MM.1S (cell line): ENCODE data around the gene ECSIT.

Experiments
- DNase-seq: peaks from one replicate; pipeline ENCODE4 v3.0.0-alpha.2; 2015
- H2AFZ ChIP-seq: fragments of 300-600 bp; sonication (generic); 2 replicates; pipeline ENCODE4 v1.6.0; 2016; ENCODE audit warnings: antibody characterized with exemption, low read length
- H3F3A ChIP-seq: fragments of 300-600 bp; sonication (generic); 2 replicates; pipeline ENCODE4 v1.6.1; 2016; ENCODE audit warnings: mild to moderate bottlenecking, antibody characterized with exemption, low read length, moderate library complexity, mixed read lengths; ENCODE audit not compliant: insufficient read depth
- H3K27ac ChIP-seq: fragments of 300-600 bp; sonication (generic); 2 replicates; pipeline ENCODE4 v1.5.1; 2016; ENCODE audit warnings: mild to moderate bottlenecking, low read length
- H3K27me3 ChIP-seq: fragments of 300-600 bp; sonication (generic); replicated peaks from 2 replicates; pipeline ENCODE4 v1.6.0; 2016; ENCODE audit warnings: low read length; ENCODE audit not compliant: insufficient read depth
- H3K36me3 ChIP-seq: fragments of 300-600 bp; sonication (generic); replicated peaks from 2 replicates; pipeline ENCODE4 v1.6.1; 2016; ENCODE audit warnings: mild to moderate bottlenecking, low read length, mixed read lengths; ENCODE audit not compliant: insufficient read depth
- H3K4me1 ChIP-seq: fragments of 300-600 bp; sonication (generic); 2 replicates; pipeline ENCODE4 v1.6.1; 2016; ENCODE audit warnings: low read length, mixed read lengths
- H3K4me2 ChIP-seq: fragments of 300-600 bp; sonication (generic); 2 replicates; pipeline ENCODE4 v1.6.0; 2016; ENCODE audit warnings: low read depth, low read length
- H3K4me3 ChIP-seq: fragments of 300-600 bp; sonication (generic); 2 replicates; pipeline ENCODE4 v1.5.1; 2016; ENCODE audit warnings: low read length, mixed read lengths
- H3K79me2 ChIP-seq: fragments of 300-600 bp; sonication (generic); 2 replicates; pipeline ENCODE4 v1.6.1; 2016; ENCODE audit warnings: mixed run types, low read length, mixed read lengths
- H3K9ac ChIP-seq: fragments of 300-600 bp; sonication (generic); 2 replicates; pipeline ENCODE4 v1.6.1; 2016; ENCODE audit warnings: low read length, mixed read lengths
- H3K9me2 ChIP-seq: fragments of 300-600 bp; sonication (generic); replicated peaks from 2 replicates; pipeline ENCODE4 v1.6.1; 2016; ENCODE audit warnings: mild to moderate bottlenecking, low read length, mixed read lengths; ENCODE audit not compliant: insufficient read depth
- H3K9me3 ChIP-seq: fragments of 300-600 bp; sonication (generic); replicated peaks from 2 replicates; pipeline ENCODE4 v1.6.1; 2016; ENCODE audit warnings: mild to moderate bottlenecking, low read length, mixed read lengths; ENCODE audit not compliant: insufficient read depth
- H4K20me1 ChIP-seq: fragments of 300-600 bp; sonication (generic); 2 replicates; pipeline ENCODE4 v1.6.1; 2016; ENCODE audit warnings: mild to moderate bottlenecking, low read length, moderate library complexity, mixed read lengths; ENCODE audit not compliant: insufficient read depth
- EZH2 ChIP-seq: fragments of 300-600 bp; sonication (generic); optimal IDR thresholded peaks from 2 replicates; pipeline ENCODE3; 2017; ENCODE audit warnings: low read depth, mild to moderate bottlenecking, antibody characterized with exemption, low read length, mixed read lengths
- EZH2phosphoT487 ChIP-seq: fragments of 300-600 bp; sonication (generic); IDR thresholded peaks from 2 replicates; pipeline ENCODE4 v1.6.1; 2018; ENCODE audit warnings: antibody characterized with exemption, low read length
- TF ChIP-seq, protein P1 (sequence below): fragments of 300-600 bp; sonication (generic); IDR thresholded peaks from 2 replicates; pipeline ENCODE4 v1.5.1; 2016; ENCODE audit warnings: antibody characterized with exemption, low read length, mixed read lengths

ECSIT gene

GRCh38 chr19:11482384-11483050 is 46.4 kb downstream of the ECSIT start:
- Histone ChIP-seq H3K27ac (peak overlapping the region; percentile 25; the same call in 1 of the 2 replicates), H3K9me3 (no peaks in the 10 kb centered on the region), H3K4me1 (peaks cover 10% of the 10 kb centered on the region; the same call in 1 of the 2 replicates), H3K27me3 (peaks cover 17% of the 10 kb centered on the region), H3K79me2 (no peaks in the 10 kb centered on the region), H3K9ac (peak overlapping the region; percentile 64; the same call in 1 of the 2 replicates), H3F3A (no peaks in the 10 kb centered on the region), H3K36me3 (no peaks in the 10 kb centered on the region), H2AFZ (peak overlapping the region; percentile 91), H3K4me3 (peak overlapping the region; percentile 68), H3K4me2 (peak overlapping the region; percentile 99), H4K20me1 (no peaks in the 10 kb centered on the region), H3K9me2 (no peaks in the 10 kb centered on the region)
- no peak for TF ChIP-seq EZH2
- TF ChIP-seq, protein P1, sequence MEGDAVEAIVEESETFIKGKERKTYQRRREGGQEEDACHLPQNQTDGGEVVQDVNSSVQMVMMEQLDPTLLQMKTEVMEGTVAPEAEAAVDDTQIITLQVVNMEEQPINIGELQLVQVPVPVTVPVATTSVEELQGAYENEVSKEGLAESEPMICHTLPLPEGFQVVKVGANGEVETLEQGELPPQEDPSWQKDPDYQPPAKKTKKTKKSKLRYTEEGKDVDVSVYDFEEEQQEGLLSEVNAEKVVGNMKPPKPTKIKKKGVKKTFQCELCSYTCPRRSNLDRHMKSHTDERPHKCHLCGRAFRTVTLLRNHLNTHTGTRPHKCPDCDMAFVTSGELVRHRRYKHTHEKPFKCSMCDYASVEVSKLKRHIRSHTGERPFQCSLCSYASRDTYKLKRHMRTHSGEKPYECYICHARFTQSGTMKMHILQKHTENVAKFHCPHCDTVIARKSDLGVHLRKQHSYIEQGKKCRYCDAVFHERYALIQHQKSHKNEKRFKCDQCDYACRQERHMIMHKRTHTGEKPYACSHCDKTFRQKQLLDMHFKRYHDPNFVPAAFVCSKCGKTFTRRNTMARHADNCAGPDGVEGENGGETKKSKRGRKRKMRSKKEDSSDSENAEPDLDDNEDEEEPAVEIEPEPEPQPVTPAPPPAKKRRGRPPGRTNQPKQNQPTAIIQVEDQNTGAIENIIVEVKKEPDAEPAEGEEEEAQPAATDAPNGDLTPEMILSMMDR: peak; percentile 90
- no peak for TF ChIP-seq EZH2phosphoT487
- DNase-seq: peak; percentile 91

DNA sequence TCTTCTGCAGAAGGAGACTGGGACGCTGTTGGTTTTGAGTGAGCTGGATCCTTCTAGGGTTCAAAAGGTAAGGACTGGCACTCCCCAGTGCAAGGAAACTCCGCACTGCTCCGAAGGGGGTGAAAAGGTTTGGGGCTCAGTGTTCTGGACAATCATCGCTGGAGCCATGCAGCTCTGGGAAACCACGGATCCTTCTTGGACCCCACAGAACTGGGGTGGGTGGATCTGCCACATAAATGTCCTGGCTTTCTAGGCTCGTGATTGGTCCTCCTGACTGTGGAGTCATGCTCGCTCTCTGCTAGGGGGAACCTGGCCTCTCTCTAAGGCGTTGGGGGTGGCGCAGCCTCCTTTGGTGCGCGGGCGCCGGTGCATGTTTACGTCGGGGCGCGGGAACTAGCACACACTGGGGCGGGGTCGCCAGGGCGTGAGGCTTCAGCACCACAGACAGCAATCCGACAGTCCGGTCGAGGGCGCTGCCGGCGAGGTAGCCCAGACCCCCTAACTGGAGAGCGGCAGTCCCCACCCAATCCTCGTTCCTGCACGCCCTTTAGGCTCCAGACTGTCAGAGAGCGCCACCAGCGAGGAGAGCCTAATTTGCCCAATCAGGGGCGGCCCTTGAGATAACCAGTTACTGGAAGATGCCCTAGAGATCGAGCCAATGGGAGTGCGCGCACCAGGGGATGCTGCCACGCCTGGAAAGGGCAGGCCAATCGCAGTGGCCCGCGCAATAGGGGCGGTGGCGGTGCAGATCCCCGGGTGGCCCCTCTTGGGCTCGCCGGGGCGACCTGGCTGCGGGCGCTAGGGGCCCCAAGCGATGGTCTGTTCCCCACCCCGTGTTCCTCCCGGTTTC is 47.2 kb downstream of the ECSIT start:
- H3K4me2 ChIP-seq: peak overlapping the region; percentile 99
- H4K20me1 ChIP-seq: no peaks in the 10 kb centered on the region
- H3K9ac ChIP-seq: peak overlapping the region; percentile 64; the same call in 1 of the 2 replicates
- H2AFZ ChIP-seq: peak overlapping the region; percentile 91
- no peaks in the 10 kb centered on the region for H3F3A ChIP-seq
- H3K27me3 ChIP-seq: peaks cover 25% of the 10 kb centered on the region
- TF ChIP-seq, protein P1: no peak; the same call in 1 of the 2 replicates
- TF ChIP-seq EZH2phosphoT487 (no peak), EZH2 (no peak)
- H3K9me3 ChIP-seq: no peaks in the 10 kb centered on the region
- no peaks in the 10 kb centered on the region for H3K9me2 ChIP-seq
- no peaks in the 10 kb centered on the region for H3K79me2 ChIP-seq
- peak overlapping the region; percentile 25; the same call in 1 of the 2 replicates for H3K27ac ChIP-seq
- peak; percentile 94 for DNase-seq
- peak overlapping the region; percentile 68 for H3K4me3 ChIP-seq
- peaks cover 10% of the 10 kb centered on the region; the same call in 1 of the 2 replicates for H3K4me1 ChIP-seq
- no peaks in the 10 kb centered on the region for H3K36me3 ChIP-seq

DNA sequence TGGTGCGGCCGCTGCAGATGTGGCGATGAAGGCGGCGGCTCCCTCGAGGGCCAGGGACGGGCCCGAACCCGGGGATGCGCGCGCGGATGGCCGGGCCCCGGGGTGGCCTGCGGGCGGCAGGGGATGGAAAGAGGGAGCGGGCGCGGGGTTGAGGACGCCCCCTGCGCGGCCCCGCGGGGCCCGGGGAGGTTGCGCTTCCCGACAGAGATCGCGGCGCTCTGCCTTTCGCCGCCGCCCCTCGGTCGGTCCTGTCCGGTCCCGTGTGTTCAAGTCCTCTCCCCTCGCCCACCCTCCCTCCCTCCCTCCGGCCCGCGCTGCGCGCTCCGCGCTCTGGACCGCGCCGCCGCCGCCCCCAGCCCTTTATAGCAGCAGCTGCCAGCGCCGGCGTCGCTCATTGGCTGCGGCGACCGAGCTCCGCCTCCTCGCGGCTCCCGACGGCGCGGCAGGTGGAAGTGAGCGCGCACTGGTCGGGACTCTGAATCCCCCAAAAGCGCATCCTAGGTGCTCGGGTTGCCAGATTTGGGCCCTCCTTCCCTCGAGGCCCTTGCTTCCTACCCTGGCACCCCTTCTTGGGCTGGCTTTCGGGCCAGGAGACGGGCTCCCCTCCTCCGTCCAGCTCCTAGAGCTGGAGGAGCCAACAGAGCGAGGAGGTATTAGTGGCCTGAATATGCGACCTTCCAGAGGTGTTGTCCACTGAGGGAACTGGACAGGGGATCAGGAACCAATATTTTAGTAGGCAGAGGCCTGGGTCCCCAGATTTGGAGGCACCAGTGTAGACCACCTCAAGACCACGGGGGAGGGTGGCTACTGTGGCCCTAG is 48.0 kb downstream of the ECSIT start, which contains the start of gene ELAVL3:
ELAVL3 (minus strand) TSS at position 332 of the 819 bp plus-strand sequence. CDS start 438 bp downstream, outside the sequence.
- TF ChIP-seq EZH2 (no peak), EZH2phosphoT487 (no peak)
- TF ChIP-seq, protein P1: no peak
- peaks cover 10% of the 10 kb centered on the region; the same call in 1 of the 2 replicates for H3K4me1 ChIP-seq
- H3K4me2 ChIP-seq: peak within 1 kb of the TSS; percentile 99
- no peaks in the 10 kb centered on the region for H3K79me2 ChIP-seq
- H3K9me2 ChIP-seq: no peaks in the 10 kb centered on the region
- peak within 1 kb of the TSS; percentile 91 for H2AFZ ChIP-seq
- H3K36me3 ChIP-seq: no peaks in the 10 kb centered on the region
- H3K9ac ChIP-seq: no peak within 1 kb of the TSS
- no peak for DNase-seq
- no peaks in the 10 kb centered on the region for H4K20me1 ChIP-seq
- H3F3A ChIP-seq: no peaks in the 10 kb centered on the region
- H3K4me3 ChIP-seq: peak within 1 kb of the TSS; percentile 68
- H3K27ac ChIP-seq: no peak within 1 kb of the TSS
- H3K27me3 ChIP-seq: peaks cover 28% of the 10 kb centered on the region
- H3K9me3 ChIP-seq: no peaks in the 10 kb centered on the region
